Measurements from ENCODE around the gene MYBPH.

DNA sequence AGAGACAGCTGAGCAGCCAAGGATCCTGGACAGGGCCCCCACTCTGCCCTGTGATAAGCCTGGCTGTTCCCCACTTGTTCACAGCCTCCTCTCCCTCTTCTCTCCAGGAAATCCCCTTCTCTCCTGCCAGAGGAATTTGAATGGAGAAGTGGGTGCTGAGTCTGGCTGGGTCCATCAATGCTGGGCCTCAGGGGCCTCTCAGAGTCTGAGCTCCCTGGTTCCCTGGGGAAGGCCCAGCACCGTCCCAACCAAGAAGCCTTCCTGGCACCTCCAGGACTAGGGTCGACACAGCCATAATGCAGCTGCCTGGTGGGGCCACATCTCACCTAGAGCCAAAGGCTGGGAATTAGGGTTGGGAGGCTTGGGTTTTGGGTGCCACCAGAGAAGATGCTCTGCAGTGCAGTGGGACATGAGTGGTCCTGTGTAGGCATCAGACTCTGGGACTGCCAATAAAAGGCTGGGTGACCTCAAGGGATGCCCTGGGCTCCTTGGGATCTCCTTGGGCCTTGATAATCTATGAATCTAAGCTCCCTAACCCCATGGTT lies 2.5 kb downstream of the MYBPH start:
- no peak for TF ChIP-seq EZH2 (IDR thresholded peaks at IDR 0.05; ENCODE audit: low read depth, unreplicated experiment)
- TF ChIP-seq, protein P1, sequence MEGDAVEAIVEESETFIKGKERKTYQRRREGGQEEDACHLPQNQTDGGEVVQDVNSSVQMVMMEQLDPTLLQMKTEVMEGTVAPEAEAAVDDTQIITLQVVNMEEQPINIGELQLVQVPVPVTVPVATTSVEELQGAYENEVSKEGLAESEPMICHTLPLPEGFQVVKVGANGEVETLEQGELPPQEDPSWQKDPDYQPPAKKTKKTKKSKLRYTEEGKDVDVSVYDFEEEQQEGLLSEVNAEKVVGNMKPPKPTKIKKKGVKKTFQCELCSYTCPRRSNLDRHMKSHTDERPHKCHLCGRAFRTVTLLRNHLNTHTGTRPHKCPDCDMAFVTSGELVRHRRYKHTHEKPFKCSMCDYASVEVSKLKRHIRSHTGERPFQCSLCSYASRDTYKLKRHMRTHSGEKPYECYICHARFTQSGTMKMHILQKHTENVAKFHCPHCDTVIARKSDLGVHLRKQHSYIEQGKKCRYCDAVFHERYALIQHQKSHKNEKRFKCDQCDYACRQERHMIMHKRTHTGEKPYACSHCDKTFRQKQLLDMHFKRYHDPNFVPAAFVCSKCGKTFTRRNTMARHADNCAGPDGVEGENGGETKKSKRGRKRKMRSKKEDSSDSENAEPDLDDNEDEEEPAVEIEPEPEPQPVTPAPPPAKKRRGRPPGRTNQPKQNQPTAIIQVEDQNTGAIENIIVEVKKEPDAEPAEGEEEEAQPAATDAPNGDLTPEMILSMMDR (conservative IDR thresholded peaks at IDR 0.05; ENCODE audit: low read depth in 2 of 2) = no peak
- TF ChIP-seq POLR2AphosphoS5 (IDR thresholded peaks at IDR 0.05; ENCODE audit: low read depth) = no peak
- no peak for TF ChIP-seq ZNF114 (CRISPR knock-in tag; IDR thresholded peaks at IDR 0.05)
- TF ChIP-seq ETS1 (IDR thresholded peaks at IDR 0.05) = no peak
- TF ChIP-seq CREB1 (CRISPR knock-in tag; IDR thresholded peaks at IDR 0.05; ENCODE audit: low read depth) = no peak
- TF ChIP-seq STAT1 (IDR thresholded peaks at IDR 0.05; ENCODE audit: unreplicated experiment) = no peak
- no peak for TF ChIP-seq EZH2phosphoT487 (IDR thresholded peaks at IDR 0.05; ENCODE audit: unreplicated experiment)
- TF ChIP-seq JUNB (IDR thresholded peaks at IDR 0.05; ENCODE audit: unreplicated experiment) = no peak
- no peak for TF ChIP-seq REST (IDR thresholded peaks at IDR 0.05; ENCODE audit: unreplicated experiment)
- TF ChIP-seq ZNF331 (CRISPR knock-in tag; IDR thresholded peaks at IDR 0.05; ENCODE audit: low read depth) = no peak
